Thoracic aorta (tissue), 2 donors: Measurements from ENCODE around the gene SUMF1. TPM values are rescaled to one million over a fixed set of nuclear protein-coding genes. Genes with fewer than 3 reads are reported as not detected.
A peak's percentile ranks its signal among the peaks of the same experiment; 100 is the strongest.

ENCODE experiments used
- ATAC-seq: fragments of 150-250 bp; one replicate; pipeline ENCODE4 v1.8.0; 2017; ENCODE audit warnings: low read depth; ENCODE audit not compliant: insufficient number of reproducible peaks, low FRiP score
- DNase-seq: peaks from one replicate; pipeline ENCODE4 v3.0.0-alpha.2; 2020; ENCODE audit warnings: low spot score
- H3K27ac ChIP-seq, 2 donors: fragments of 200-600 bp; sonication (generic); 1 replicate in 1 of 2; 2 replicates in 1 of 2; pipeline ENCODE4 v1.5.1; 2016; ENCODE audit warnings: mild to moderate bottlenecking in 2 of 2, moderate library complexity in 2 of 2
- H3K27me3 ChIP-seq: fragments of 200-600 bp; sonication (generic); replicated peaks from 2 replicates; pipeline ENCODE4 v1.6.0; 2016; ENCODE audit warnings: mild to moderate bottlenecking; ENCODE audit not compliant: insufficient read depth
- H3K36me3 ChIP-seq: fragments of 200-600 bp; sonication (generic); one replicate; pipeline ENCODE4 v1.5.1; 2016
- H3K4me1 ChIP-seq, 2 donors: fragments of 200-600 bp; sonication (generic); 1 replicate in 1 of 2; 2 replicates in 1 of 2; pipeline versions ENCODE4 v1.5.1 to v1.6.0; 2016; ENCODE audit warnings: low read depth in 2 of 2, mild to moderate bottlenecking in 1 of 2; ENCODE audit not compliant: control insufficient read depth in 1 of 2
- H3K4me3 ChIP-seq: fragments of 200-600 bp; sonication (generic); 2 replicates; pipeline ENCODE4 v1.5.1; 2016; ENCODE audit warnings: mild to moderate bottlenecking
- H3K9me3 ChIP-seq: fragments of 200-600 bp; sonication (generic); 2 replicates; pipeline ENCODE4 v1.5.1; 2016
- total RNA-seq, 2 donors: library from RNA; depleted of rRNA; stranded (reverse); fragments of >200 nt; gene quantifications; one replicate each; pipeline versions ENCODE4 v1.1.0 to v1.2.3, GENCODE V29; 2016
- TF ChIP-seq, protein P1 (sequence below): fragments of 200-600 bp; sonication (generic); IDR thresholded peaks from one replicate; pipeline ENCODE4 v1.5.1; 2019; ENCODE audit warnings: antibody characterized with exemption

SUMF1 gene
- total RNA-seq, 2 donors from 2014 or later: 35.0 to 63.5 TPM

DNA sequence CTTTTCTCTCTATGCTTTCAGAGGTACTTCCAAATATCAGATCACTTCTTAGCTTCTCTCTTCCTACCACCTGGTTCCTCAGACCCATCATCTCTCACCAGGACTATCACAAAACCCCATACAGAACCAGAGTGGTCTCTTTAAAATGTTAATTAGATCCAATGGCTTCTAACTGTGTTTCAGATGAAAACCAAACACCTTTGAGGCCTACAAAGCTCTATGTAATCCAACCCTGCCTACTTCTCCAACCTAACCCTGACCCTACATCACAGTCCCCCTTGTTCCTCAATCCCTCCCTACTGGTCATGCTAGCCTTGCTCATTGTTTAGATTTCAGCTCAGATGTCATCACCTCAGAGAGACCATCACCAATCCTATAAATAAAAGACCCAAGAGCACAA, 34.8 kb downstream of the SUMF1 start:
- Histone ChIP-seq H3K4me1 (peaks cover 1 to 4% of the 10 kb centered on the region in 2 donors), H3K27me3 (no peaks in the 10 kb centered on the region), H3K9me3 (no peaks in the 10 kb centered on the region), H3K36me3 (no peaks in the 10 kb centered on the region), H3K27ac (no peak overlapping the region), H3K4me3 (no peak overlapping the region)
- ATAC-seq (no peak), DNase-seq (no peak)
- TF ChIP-seq, protein P1, sequence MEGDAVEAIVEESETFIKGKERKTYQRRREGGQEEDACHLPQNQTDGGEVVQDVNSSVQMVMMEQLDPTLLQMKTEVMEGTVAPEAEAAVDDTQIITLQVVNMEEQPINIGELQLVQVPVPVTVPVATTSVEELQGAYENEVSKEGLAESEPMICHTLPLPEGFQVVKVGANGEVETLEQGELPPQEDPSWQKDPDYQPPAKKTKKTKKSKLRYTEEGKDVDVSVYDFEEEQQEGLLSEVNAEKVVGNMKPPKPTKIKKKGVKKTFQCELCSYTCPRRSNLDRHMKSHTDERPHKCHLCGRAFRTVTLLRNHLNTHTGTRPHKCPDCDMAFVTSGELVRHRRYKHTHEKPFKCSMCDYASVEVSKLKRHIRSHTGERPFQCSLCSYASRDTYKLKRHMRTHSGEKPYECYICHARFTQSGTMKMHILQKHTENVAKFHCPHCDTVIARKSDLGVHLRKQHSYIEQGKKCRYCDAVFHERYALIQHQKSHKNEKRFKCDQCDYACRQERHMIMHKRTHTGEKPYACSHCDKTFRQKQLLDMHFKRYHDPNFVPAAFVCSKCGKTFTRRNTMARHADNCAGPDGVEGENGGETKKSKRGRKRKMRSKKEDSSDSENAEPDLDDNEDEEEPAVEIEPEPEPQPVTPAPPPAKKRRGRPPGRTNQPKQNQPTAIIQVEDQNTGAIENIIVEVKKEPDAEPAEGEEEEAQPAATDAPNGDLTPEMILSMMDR: no peak

DNA sequence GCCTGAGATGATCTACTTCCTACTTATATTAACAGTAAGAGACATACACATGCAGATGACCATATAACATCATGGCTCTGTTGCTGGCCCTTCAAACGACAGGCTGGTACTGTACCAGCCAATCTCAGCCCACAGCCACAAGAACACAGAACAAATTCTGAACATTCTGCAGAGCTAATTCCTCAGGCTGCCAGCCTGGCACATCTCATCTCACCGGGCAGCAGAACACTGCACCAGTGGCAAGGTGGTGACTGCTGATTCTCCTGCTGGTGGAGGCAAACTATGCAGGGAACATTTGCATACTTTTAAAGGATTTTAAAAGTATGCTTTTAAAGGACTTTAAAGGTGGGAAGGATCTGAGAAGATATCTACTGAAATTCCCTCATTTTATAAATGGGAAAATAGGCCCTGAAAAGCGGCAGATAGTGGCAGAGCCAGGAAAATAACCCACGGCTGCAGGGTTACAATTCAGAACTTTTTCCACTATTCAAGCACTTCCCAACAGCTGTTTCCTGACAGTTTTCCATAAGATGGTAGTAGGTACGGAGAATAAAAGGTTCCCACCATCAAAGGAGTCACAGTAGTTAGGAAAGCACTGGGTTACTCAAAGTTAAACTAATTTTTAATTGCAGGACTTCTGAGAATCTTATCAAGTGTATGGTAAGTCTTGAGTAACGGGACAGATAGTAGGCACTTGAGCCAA, 37.3 kb downstream of the SUMF1 start:
- TF ChIP-seq, protein P1: no peak
- Histone ChIP-seq H3K9me3 (no peaks in the 10 kb centered on the region), H3K27ac (no peak overlapping the region), H3K4me1 (peaks cover 11 to 16% of the 10 kb centered on the region in 2 donors), H3K4me3 (no peak overlapping the region), H3K36me3 (no peaks in the 10 kb centered on the region), H3K27me3 (no peaks in the 10 kb centered on the region)
- ATAC-seq: no peak
- no peak for DNase-seq

GRCh38 chr3:4426782-4427344, 40.2 kb downstream of the SUMF1 start:
- TF ChIP-seq, protein P1: no peak
- Histone ChIP-seq H3K4me3 (no peak overlapping the region), H3K4me1 (peaks cover 14 to 23% of the 10 kb centered on the region in 2 donors), H3K9me3 (no peaks in the 10 kb centered on the region), H3K27me3 (no peaks in the 10 kb centered on the region), H3K36me3 (no peaks in the 10 kb centered on the region), H3K27ac (peak overlapping the region; percentile 19 to 23)
- DNase-seq (no peak), ATAC-seq (peak; percentile 27)

DNA sequence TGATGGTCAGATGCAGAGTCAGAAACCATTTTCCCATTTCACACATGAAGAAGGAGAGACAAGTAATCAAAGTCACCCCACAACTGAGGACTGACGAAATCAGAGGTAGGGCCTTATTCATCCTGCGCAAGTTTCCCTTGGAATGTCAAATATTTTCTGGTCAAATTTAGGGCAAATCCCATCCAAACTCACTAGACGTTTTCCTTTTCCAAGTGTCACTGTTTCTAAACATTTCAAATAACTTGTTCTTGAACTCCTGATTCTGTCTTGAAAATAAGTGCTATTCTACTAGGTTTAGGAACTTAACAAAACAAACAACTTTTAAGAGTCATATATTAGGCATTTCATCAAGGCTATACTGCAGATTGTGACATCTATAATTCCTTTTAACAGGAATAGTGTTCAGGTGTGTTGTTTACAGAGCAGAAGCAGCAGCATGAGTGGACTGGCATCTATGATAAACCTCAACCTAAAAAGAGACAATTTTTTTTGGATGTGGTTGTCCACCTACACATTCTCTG, 40.7 kb downstream of the SUMF1 start:
- DNase-seq: no peak
- no peak for ATAC-seq
- Histone ChIP-seq H3K27ac (peak overlapping the region in 1 of 2 donors; percentile 19), H3K36me3 (no peaks in the 10 kb centered on the region), H3K4me3 (no peak overlapping the region), H3K9me3 (no peaks in the 10 kb centered on the region), H3K4me1 (peaks cover 14 to 29% of the 10 kb centered on the region in 2 donors), H3K27me3 (no peaks in the 10 kb centered on the region)
- TF ChIP-seq, protein P1: no peak

GRCh38 chr3:4425707-4426106, 41.4 kb downstream of the SUMF1 start:
- H3K36me3 ChIP-seq: no peaks in the 10 kb centered on the region
- no peaks in the 10 kb centered on the region for H3K9me3 ChIP-seq
- H3K4me1 ChIP-seq: peaks cover 14 to 29% of the 10 kb centered on the region in 2 donors
- H3K27ac ChIP-seq: no peak overlapping the region
- ATAC-seq (no peak), DNase-seq (no peak)
- H3K4me3 ChIP-seq: no peak overlapping the region
- H3K27me3 ChIP-seq: no peaks in the 10 kb centered on the region
- TF ChIP-seq, protein P1: no peak
